SK-N-SH treated with all-trans-retinoic acid at 6 μM for 48 hours (cell line): ENCODE measurements around the gene HSPA12A.

Experiments used
- ARNTL ChIP-seq: fragments of 450-650 bp; formaldehyde crosslinking; IDR thresholded peaks from 2 replicates; pipeline ENCODE4 v1.5.0; 2020; ENCODE audit warnings: low read depth, mild to moderate bottlenecking, moderate library complexity, borderline replicate concordance
- CREB5 ChIP-seq: fragments of 250-450 bp; sonication (Bioruptor Pico); IDR thresholded peaks from 2 replicates; pipeline ENCODE4 v1.5.1; 2020; ENCODE audit warnings: low read depth, mild to moderate bottlenecking, moderate library complexity
- CSRNP3 ChIP-seq: fragments of 250-450 bp; sonication (Bioruptor Pico); IDR thresholded peaks from 2 replicates; pipeline ENCODE4 v1.5.1; 2021; ENCODE audit warnings: mild to moderate bottlenecking, moderate library complexity
- ESRRG ChIP-seq: fragments of 250-450 bp; sonication (Bioruptor Pico); IDR thresholded peaks from 2 replicates; pipeline ENCODE4 v1.6.1; 2021; ENCODE audit warnings: mild to moderate bottlenecking
- GLIS3 ChIP-seq: fragments of 250-450 bp; sonication (Bioruptor Pico); IDR thresholded peaks from 2 replicates; pipeline ENCODE4 v1.5.0; 2020; ENCODE audit warnings: mild to moderate bottlenecking, moderate library complexity
- ISL1 ChIP-seq: fragments of 250-450 bp; sonication (Bioruptor Pico); IDR thresholded peaks from 2 replicates; pipeline ENCODE4 v2.1.2; 2022; ENCODE audit warnings: mild to moderate bottlenecking, moderate library complexity
- PATZ1 ChIP-seq: fragments of 250-450 bp; sonication (Bioruptor Pico); IDR thresholded peaks from 2 replicates; pipeline ENCODE4 v1.8.0; 2020; ENCODE audit warnings: mild to moderate bottlenecking, moderate library complexity, borderline replicate concordance
- PPARA ChIP-seq: fragments of 250-450 bp; sonication (Bioruptor Pico); IDR thresholded peaks from 2 replicates; pipeline ENCODE4 v1.5.0; 2020; ENCODE audit warnings: mild to moderate bottlenecking, borderline replicate concordance
- SNAI2 ChIP-seq: fragments of 250-450 bp; sonication (Bioruptor Pico); IDR thresholded peaks from 2 replicates; pipeline ENCODE4 v1.5.0; 2020; ENCODE audit warnings: mild to moderate bottlenecking, moderate library complexity
- TSHZ2 ChIP-seq: fragments of 250-450 bp; sonication (Bioruptor Pico); IDR thresholded peaks from 2 replicates; pipeline ENCODE4 v1.5.0; 2020; ENCODE audit warnings: mild to moderate bottlenecking, moderate library complexity
- ZFP3 ChIP-seq: fragments of 250-450 bp; sonication (Bioruptor Pico); IDR thresholded peaks from 2 replicates; pipeline ENCODE4 v1.5.0; 2020; ENCODE audit warnings: mild to moderate bottlenecking, moderate library complexity
- ZFP30 ChIP-seq: fragments of 450-650 bp; formaldehyde crosslinking; IDR thresholded peaks from 2 replicates; pipeline ENCODE4 v1.5.0; 2022; ENCODE audit warnings: mild to moderate bottlenecking, moderate library complexity

- no peak for TF ChIP-seq ARNTL (CRISPR knock-in tag)
- TF ChIP-seq ZFP3 (CRISPR knock-in tag): no peak
- TF ChIP-seq PATZ1: no peak
- no peak for TF ChIP-seq SNAI2 (CRISPR knock-in tag)
- no peak for TF ChIP-seq GLIS3 (CRISPR knock-in tag)
- TF ChIP-seq CSRNP3 (CRISPR knock-in tag): no peak
- no peak for TF ChIP-seq PPARA (CRISPR knock-in tag)
- no peak for TF ChIP-seq ISL1
- no peak for TF ChIP-seq TSHZ2
- TF ChIP-seq ESRRG: no peak
- no peak for TF ChIP-seq CREB5 (CRISPR knock-in tag)
- no peak for TF ChIP-seq ZFP30 (CRISPR knock-in tag)
Measured at GRCh38 chr10:116665541-116666125, 76.7 kb downstream of the HSPA12A start.
